ENCODE measurements around the gene TDRD9.

TDRD9 gene

DNA sequence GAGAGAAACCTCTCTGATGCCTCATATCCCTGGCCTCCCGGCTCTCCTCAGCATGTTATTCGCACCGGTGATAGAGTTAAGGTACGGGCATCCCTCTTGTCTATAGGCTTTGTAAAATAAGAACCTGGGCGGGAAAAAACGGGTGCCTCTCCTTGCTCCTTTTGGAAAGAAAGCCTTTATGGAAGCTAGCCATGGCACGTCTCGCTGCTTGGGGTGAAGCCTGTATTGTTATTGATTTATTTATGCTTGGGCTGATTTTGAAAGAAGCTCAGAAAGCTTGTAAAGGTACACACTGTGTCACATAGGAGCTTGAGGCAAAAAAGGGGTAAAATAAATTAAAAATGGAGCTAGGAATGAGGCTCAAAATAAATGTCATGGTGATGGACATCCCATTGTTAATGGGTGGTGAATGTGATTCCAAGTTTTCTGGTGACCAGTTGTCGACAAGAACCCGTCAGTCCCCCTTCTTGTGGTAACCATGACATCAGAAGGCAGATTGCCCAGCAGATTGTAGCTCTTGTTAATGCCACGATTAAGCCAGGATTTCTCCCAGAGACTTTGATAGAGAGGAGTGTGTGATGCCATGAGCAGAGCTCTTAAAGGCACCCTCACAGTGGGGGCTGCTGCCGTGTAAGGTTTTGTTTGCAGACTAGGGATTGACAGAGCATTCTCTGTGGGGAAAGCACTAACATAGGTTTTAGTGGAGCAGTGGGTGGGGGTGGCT, 106.9 kb downstream of the TDRD9 start:
- no peak for DNase-seq (ENCODE audit: low spot score)

GRCh38 chr14:104036212-104036611, 108.0 kb downstream of the TDRD9 start:
- no peak for DNase-seq (ENCODE audit: low spot score)

DNA sequence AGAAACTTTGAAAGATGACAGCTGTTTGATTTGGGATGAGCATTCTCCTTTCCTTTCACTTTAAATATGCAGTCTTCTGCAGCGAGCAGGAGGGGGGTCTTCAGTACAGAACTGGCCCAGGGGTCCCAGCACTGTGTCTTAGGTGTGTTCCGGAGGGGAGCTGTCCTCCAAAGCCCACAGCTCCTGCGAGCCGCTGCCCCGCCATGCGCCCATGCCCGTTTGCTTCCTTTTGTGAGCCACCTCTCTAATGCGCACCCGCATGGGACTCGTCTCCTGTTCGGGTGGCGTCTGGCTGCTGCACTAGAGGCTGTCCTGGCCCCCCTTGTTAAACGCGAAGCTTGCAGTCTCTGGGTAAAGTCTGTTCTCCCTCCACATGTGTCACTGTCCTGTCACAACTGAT, 108.8 kb downstream of the TDRD9 start:
- no peak for DNase-seq (ENCODE audit: low spot score)

DNA sequence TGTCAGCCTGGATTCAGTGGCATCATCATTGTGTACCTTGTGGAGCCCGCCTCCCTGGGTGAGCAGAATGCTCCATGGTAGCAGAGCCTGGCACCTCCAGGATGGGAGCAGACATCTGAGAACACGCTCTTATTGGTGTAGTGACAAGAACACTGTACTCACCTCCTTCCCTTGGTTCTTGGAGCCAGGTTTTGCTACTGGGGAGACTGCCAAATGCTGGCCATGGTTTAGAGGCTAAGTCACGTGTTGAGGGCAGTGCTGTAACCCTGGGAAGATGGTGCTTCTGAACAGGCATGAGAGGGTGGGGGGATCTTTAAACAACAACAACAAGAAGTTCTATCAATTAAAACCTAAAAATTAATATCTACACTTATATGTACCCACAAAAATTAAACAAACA, 109.6 kb downstream of the TDRD9 start:
- no peak for DNase-seq (ENCODE audit: low spot score)

- DNase-seq (ENCODE audit: low spot score) = no peak
Observed at GRCh38 chr14:104039214-104039613, 111.0 kb downstream of the TDRD9 start.

DNA sequence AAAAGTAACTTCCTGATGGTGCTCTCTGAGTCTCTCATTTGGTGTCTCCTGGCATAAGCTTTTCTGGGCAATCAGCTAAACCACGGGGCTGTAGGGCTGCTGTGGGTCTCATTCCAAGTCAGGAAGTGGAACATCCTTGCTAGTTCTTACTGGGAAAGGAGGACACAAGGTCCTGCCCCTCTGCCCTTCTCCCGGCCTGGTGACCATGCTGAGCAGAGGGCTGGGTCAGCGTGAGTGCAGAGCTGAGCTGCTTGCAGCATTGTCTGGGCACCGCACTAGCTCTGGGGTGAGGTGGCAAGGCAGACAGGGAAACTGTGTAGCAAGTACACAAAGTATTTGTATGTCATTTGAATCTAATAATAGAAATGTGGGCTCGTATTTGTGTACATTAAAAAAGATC, 112.3 kb downstream of the TDRD9 start:
- no peak for DNase-seq (ENCODE audit: low spot score)

DNA sequence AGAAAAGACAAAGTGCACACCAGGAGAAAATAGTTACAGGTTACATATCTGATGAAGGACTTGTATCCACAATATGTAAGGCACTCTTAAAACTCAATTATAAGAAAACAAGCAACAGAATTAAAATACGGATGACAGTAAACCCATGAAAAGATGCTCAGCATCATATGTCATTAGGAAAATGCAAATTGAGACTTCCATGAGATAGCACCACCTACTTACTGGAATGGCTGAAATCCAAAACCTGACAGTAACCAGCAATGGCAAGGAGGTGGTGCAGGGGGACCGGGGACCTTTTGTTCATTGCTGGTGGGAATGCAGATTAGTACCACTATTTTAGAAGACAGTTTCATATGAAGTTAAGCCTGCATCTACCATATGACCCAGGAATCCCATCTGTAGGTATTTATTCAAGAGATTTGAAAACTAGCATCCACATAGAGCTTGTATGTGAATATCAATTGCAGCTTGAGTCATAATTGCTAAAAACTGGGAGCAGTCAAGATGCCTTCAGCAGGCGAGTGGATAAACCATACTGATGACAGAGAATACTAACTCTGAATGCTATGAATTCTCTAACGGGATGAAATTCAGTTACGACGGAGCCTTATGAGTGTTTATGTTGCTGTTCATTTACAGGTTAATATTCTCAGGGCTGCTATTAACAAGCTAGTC, 113.3 kb downstream of the TDRD9 start:
- DNase-seq (ENCODE audit: low spot score) = no peak

GRCh38 chr14:104044016-104044415, 115.8 kb downstream of the TDRD9 start:
- DNase-seq (ENCODE audit: low spot score) = no peak

DNA sequence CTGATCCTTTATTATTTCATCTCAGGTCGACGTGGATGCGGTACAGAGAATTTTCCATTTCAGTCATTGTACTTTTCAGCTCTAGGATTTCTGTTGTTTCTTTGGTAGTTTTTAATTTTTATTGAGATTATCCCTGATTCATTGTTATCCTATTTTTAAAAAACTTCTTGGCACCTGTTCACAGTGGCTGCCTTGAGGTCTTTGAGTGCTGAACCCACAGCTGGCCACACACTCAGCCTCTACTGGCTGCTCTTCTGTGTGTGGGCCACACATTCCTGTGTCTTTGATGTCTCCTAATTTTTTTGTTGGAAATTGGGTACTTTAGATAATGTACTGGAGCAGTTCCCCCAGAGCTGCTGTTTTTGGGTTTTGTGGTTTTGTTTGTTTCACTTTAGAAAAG, 119.5 kb downstream of the TDRD9 start:
- DNase-seq (ENCODE audit: low spot score) = no peak

GRCh38 chr14:104048758-104049507, 120.7 kb downstream of the TDRD9 start:
- no peak for DNase-seq (ENCODE audit: low spot score)

DNA sequence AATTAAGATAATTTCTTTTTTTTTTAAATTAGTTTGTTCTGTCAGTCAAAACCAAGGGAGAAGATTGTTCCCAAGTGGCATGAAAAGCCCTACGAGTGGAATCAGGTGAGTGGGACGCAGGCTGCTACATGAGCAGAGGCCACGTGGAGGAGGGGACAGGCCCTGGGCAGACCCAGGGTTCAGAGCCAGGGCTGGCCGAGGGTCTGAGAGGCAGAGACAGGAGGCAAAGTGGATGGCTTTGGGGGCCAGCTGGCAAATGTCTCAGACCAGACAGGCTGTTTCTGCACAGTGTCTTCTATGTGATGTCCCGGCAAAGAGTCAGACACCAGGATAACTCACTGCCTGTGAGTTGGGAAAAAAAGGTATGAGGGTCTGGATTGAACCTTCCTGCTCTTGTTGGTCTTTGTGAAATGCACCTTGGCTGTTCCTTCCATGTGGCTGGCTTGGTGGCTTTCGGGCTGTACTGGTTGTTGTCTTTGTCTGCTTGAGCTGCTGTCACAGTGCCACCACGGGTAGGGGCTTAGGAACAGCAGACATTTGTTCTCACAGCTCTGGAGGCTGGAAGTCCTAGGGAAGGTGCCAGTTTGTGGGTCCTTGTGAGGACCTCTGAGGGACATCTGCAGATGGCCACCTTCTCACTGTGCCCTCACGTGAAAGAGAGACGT, 121.5 kb downstream of the TDRD9 start:
- DNase-seq (ENCODE audit: low spot score) = no peak

DNA sequence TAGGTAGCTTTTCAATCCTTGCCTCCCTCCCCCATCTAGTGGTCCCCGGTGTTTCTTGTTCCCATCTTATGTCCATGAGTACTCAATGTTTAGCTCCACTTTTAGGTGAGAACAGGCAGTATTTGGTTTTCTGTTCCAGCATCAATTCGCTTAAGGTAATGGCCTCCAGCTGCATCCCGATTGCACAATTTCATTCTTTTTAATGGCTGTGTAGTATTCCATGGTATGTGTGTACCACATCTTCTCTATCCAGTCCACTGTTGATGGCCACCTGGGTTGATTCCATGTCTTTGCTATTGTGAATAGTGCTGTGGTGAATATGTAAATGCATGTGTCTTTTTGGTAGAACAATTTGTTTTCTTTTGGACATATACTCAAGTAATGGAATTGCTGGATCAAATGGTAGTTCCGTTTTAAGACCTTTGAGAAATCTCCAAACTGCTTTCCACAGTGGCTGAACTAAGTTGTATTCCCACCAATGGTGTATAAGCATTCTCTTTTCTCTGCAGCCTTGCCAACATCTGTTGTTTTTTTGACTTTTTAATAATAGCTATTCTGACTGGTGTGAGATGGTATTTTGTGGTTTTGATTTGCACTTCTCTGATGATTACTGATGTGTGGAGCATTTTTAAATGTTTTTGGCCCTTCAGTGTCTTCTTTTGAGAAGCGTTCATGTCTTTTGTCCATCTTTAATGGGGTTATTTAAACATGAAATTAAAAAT, 123.0 kb downstream of the TDRD9 start:
- no peak for DNase-seq (ENCODE audit: low spot score)

DNA sequence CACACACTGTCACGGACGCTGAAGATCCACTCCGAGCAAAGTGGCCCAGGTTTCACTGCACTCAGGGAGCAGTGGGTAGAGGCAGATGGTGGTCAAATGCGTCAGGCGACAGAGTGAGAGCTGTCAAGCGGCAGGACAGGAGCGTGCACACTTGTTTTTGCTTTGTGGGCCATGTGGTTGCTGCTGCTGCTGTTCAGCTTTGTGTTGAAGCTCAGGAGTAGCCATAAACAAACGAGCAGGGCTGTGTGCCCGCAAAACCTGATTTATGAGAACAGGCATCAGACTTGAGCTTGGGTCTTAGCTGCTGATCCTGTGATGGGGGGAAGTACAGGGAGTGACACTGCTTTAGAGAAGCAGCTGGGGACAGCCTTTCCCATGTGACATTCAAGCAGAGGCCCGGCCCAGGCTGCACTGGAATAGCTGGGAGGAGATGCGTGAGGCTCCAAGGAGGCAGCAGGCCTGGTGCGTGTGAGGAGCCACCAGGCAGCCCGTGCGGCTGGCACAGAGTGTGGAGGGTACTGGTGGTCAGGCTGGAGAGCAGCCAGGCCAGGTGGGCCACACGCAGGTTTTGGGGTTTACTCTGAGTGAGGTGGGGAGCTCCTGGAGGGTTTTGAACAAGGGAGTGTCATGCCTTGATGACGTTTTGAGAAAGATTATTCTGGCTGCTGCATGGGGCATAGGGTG, 126.1 kb downstream of the TDRD9 start:
- DNase-seq (ENCODE audit: low spot score) = no peak

DNA sequence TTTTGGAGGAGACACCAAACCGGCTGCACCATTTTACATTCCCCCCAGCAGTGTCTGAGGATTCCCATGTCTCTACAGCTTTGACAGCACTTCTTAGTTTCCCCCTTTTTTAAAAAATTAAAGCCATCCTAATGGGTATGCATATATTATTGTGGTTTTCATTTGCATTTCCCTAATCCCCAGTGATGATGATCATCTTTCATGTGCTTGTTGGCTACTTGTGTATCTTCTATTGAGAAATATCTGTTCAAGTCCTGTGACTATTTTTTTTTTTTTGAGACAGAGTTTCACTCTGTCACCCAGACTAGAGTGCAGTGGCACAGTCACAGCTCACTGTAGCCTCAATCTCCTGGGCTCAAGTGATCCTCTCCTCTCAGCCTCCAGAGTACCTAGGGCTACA, 134.0 kb downstream of the TDRD9 start:
- DNase-seq (ENCODE audit: low spot score) = no peak

GRCh38 chr14:104064003-104064402, 135.7 kb downstream of the TDRD9 start:
- no peak for DNase-seq (ENCODE audit: low spot score)

DNA sequence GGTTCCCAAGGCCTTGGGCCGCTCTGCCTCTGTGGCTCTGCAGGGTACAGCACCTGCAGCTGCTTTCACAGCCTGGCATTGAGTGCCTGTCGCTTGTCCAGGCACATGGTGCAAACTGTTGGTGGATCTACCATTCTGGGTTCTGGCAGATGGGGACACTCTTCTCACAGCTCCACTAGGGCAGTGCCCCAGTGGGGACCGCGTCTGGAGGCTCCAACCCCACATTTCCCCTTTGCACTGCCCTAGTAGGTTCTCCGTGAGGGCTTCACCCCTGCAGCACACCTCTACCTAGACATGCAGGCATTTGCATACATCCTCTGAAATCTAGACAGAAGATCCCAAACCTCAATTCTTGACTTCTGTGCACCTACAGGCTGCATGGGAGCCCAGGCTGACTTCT, 138.0 kb downstream of the TDRD9 start:
- DNase-seq (ENCODE audit: low spot score) = no peak

GRCh38 chr14:104066719-104067295, 138.6 kb downstream of the TDRD9 start:
- DNase-seq (ENCODE audit: low spot score) = no peak

DNA sequence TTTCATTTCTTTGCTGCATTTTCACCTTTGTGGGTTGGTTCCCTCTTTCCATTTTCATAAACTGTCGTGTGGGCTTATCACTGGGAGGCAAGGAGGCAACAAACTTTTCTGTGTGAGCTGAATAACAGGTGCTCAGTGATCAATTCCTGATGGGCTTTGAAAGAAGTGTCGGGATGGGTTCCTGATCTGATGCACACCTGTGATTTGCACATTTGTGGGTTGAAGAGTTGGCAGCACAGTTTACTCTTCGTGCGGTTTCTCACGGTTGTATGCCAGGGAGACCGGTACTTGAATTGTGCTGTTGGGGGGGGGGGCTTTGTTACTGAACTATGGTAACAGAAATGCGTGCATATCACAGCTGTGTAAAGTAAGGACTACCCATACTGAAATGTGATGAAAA, 141.3 kb downstream of the TDRD9 start:
- no peak for DNase-seq (ENCODE audit: low spot score)

DNA sequence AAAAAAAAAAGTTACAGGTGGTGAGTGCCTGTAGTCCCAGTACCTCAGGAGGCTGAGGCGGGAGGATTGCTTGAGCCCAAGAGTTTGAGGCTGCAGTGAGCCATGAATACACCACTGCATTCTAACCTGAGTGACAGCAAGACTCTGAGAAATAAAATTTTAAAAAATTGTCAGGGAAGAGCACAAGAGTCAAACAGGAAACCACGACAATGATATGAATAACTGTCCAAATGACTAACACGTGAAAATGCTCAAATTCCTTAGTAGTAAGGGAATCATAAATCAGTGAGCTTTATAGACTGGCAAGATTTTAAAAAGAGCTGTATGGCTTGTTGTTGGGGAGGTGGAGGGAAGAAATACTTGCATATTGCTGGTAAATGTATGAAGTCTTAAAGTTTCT, 144.3 kb downstream of the TDRD9 start:
- no peak for DNase-seq (ENCODE audit: low spot score)

- no peak for DNase-seq (ENCODE audit: low spot score)
Observed at GRCh38 chr14:104073764-104074163, 145.5 kb downstream of the TDRD9 start.

GRCh38 chr14:104075530-104076151, 147.4 kb downstream of the TDRD9 start:
- no peak for DNase-seq (ENCODE audit: low spot score)

Measured in hematopoietic multipotent progenitor cell treated with erythropoietin and hydrocortisone succinate and interleukin-3 and kit ligand, for 15 days (in vitro differentiated cells).